K562 (cell line): Measurements from ENCODE around the gene COL15A1. TPM values are rescaled to one million over a fixed set of nuclear protein-coding genes. Genes with fewer than 3 reads are reported as not detected.
A peak's percentile ranks its signal among the peaks of the same experiment; 100 is the strongest.

ENCODE experiments used
- ARID1B ChIP-seq: fragments of 450-650 bp; IDR thresholded peaks from 2 replicates; pipeline ENCODE4 v1.6.1; 2016; ENCODE audit warnings: antibody characterized with exemption, mild to moderate bottlenecking, inconsistent platforms
- EHMT2 ChIP-seq: fragments of 450-650 bp; IDR thresholded peaks from 2 replicates; pipeline ENCODE4 v1.6.1; 2018; ENCODE audit warnings: antibody characterized with exemption
- IFI16 ChIP-seq: fragments of 250-450 bp; sonication (Bioruptor Pico); IDR thresholded peaks from 2 replicates; pipeline ENCODE4 v2.1.2; 2022; ENCODE audit warnings: mild to moderate bottlenecking, inconsistent platforms
- L3MBTL2 ChIP-seq: fragments of 450-650 bp; IDR thresholded peaks from 2 replicates; pipeline ENCODE4 v1.6.1; 2016; ENCODE audit warnings: mild to moderate bottlenecking, moderate library complexity
- RB1 ChIP-seq: fragments of 450-650 bp; IDR thresholded peaks from 2 replicates; pipeline ENCODE4 v1.6.1; 2017; ENCODE audit warnings: low read depth, mild to moderate bottlenecking
- RBBP5 ChIP-seq: fragments of 200-600 bp; sonication (generic); IDR thresholded peaks from 2 replicates; pipeline ENCODE4 v1.6.1; 2012; ENCODE audit warnings: borderline replicate concordance, mild to moderate bottlenecking, low read length, control low read depth, inconsistent platforms; ENCODE audit not compliant: insufficient read depth, poor library complexity, severe bottlenecking
- SMARCB1 ChIP-seq: IDR thresholded peaks from 2 replicates; pipeline ENCODE4 v1.6.1; 2011; ENCODE audit warnings: improper control_type of control experiment, low read depth; ENCODE audit not compliant: insufficient read length
- SOX6 ChIP-seq: fragments of 450-650 bp; IDR thresholded peaks from 2 replicates; pipeline ENCODE4 v1.6.1; 2014; ENCODE audit warnings: mild to moderate bottlenecking
- TAF9B ChIP-seq: fragments of 450-650 bp; IDR thresholded peaks from 2 replicates; pipeline ENCODE4 v1.6.1; 2018; ENCODE audit warnings: mild to moderate bottlenecking; ENCODE audit not compliant: partially characterized antibody
- VEZF1 ChIP-seq: fragments of 200-800 bp; sonication (Bioruptor generic); IDR thresholded peaks from 2 replicates; pipeline ENCODE4 v1.6.1; 2017; ENCODE audit warnings: missing genetic modification characterization, missing compliant biosample characterization
- ZBTB40 ChIP-seq, 2 experiments: fragments of 450-650 bp in 1 of 2; sonication (generic) in 1 of 2; formaldehyde crosslinking in 1 of 2; IDR thresholded peaks; 2 replicates each; pipeline versions ENCODE4 v1.7.1 to v1.9.0; 2016 to 2022; ENCODE audit warnings: inconsistent platforms in 1 of 2, mild to moderate bottlenecking in 1 of 2, missing genetic modification reagents in 1 of 2
- ZFP1 ChIP-seq: fragments of 450-650 bp; formaldehyde crosslinking; IDR thresholded peaks from 2 replicates; pipeline ENCODE4 v1.4.0; 2020; ENCODE audit warnings: mild to moderate bottlenecking, mixed read lengths
- ZNF12 ChIP-seq: sonication (generic); formaldehyde crosslinking; IDR thresholded peaks from 2 replicates; pipeline ENCODE4 v1.4.0; 2020; ENCODE audit warnings: mild to moderate bottlenecking, missing genetic modification reagents
- ZNF239 ChIP-seq: fragments of 250-450 bp; sonication (Bioruptor Pico); IDR thresholded peaks from 2 replicates; pipeline ENCODE4 v1.4.0; 2020; ENCODE audit warnings: mild to moderate bottlenecking
- ZNF253 ChIP-seq: fragments of 250-450 bp; sonication (Bioruptor Pico); conservative IDR thresholded peaks from 2 replicates; pipeline ENCODE4 v1.6.1; 2021; ENCODE audit warnings: mild to moderate bottlenecking
- ZNF445 ChIP-seq: fragments of 250-450 bp; sonication (Bioruptor Pico); IDR thresholded peaks from 2 replicates; pipeline ENCODE4 v1.4.0; 2020; ENCODE audit warnings: low read depth, mild to moderate bottlenecking, moderate library complexity
- ZNF57 ChIP-seq: fragments of 450-650 bp; formaldehyde crosslinking; IDR thresholded peaks from 2 replicates; pipeline ENCODE4 v1.4.0; 2020; ENCODE audit warnings: mild to moderate bottlenecking, moderate library complexity
- polyA plus RNA-seq, 8 experiments: library from polyadenylated mRNA; depleted of rRNA in 4 of 8; stranded (reverse) in 5 of 8; unstranded in 3 of 8; fragments of >200 nt; fragmentation: Nextera tagmentation in 2 of 8; fragmentation: Illumina TruSeq in 1 of 8; extraction: Ambion mirVana in 2 of 8; extraction: Trizol in 1 of 8; gene quantifications; 2 replicates each; pipeline versions ENCODE4 v1.2.1 to v1.2.3, GENCODE V29; 2011 to 2014; ENCODE audit warnings: inconsistent platforms in 1 of 8, missing spikeins in 1 of 8
- total RNA-seq, 7 experiments: library from RNA; depleted of rRNA in 6 of 7; stranded (reverse); fragments of >200 nt in 6 of 7; fragmentation: Illumina TruSeq in 2 of 7; extraction: Trizol in 2 of 7; gene quantifications; 2 replicates each; pipeline versions ENCODE4 v1.2.1 to v1.2.3, GENCODE V29; 2011 to 2021; ENCODE audit warnings: low replicate concordance in 1 of 7

COL15A1 gene
- total and polyA plus RNA-seq, 9 of the 15 experiments (the other 6 are each of a cell fraction or from before 2014, with no cell fraction given): 0.46 to 5.1 (median 2.6) TPM

GRCh38 chr9:99058964-99059921 is 115.5 kb downstream of the COL15A1 start (continued):
- TF ChIP-seq EHMT2: peak; percentile 36; the same call in 1 of the 2 replicates
- TF ChIP-seq ZNF12: no peak
- TF ChIP-seq L3MBTL2: peak; percentile 91
- TF ChIP-seq VEZF1 (CRISPR knock-in tag): peak; percentile 28; the same call in 1 of the 2 replicates
- TF ChIP-seq ZFP1 (CRISPR knock-in tag): peak; percentile 8; the same call in 1 of the 2 replicates
- no peak for TF ChIP-seq RB1
- TF ChIP-seq ZNF239 (CRISPR knock-in tag): peak; percentile 46; the same call in 1 of the 2 replicates
- no peak; the same call in 1 of the 2 replicates for TF ChIP-seq ZNF445 (CRISPR knock-in tag)
- TF ChIP-seq ZNF57: no peak
- no peak for TF ChIP-seq TAF9B
- TF ChIP-seq ARID1B: peak; percentile 21; the same call in 1 of the 2 replicates
- peak; percentile 16 for TF ChIP-seq RBBP5
- TF ChIP-seq ZNF253 (CRISPR knock-in tag): no peak
- peak; percentile 17; the same call in 1 of the 2 replicates for TF ChIP-seq SOX6
- TF ChIP-seq ZBTB40 (IDR thresholded peaks at IDR 0.05): no peak
- no peak for TF ChIP-seq ZBTB40 (CRISPR knock-in tag; IDR thresholded peaks at IDR 0.05)
- TF ChIP-seq IFI16: no peak
- TF ChIP-seq SMARCB1: no peak
